ENCODE results near the gene ORMDL3. TPM values are rescaled to one million over a fixed set of nuclear protein-coding genes. Genes with fewer than 3 reads are reported as not detected.

Gene ORMDL3
- total RNA-seq, 1 experiment from 2014 or later, result 1,738 TPM

GRCh38 chr17:39953471-39953888 is 26.1 kb upstream of the ORMDL3 start:
- no peaks in the 10 kb centered on the region for H3K9me3 Mint-ChIP-seq (ENCODE audit: low read depth, unreplicated experiment)
- H3K4me3 Mint-ChIP-seq (ENCODE audit: low read depth, unreplicated experiment), result peak overlapping the region; percentile 58
- TF ChIP-seq CTCF (IDR thresholded peaks at IDR 0.05; ENCODE audit: unreplicated experiment), result no peak
- H3K4me1 Mint-ChIP-seq (ENCODE audit: low read depth, unreplicated experiment), result peaks cover 38% of the 10 kb centered on the region
- peaks cover 21% of the 10 kb centered on the region for H3K27me3 Mint-ChIP-seq (ENCODE audit: unreplicated experiment)
- peak overlapping the region; percentile 18 for H3K27ac Mint-ChIP-seq (ENCODE audit: unreplicated experiment)
- TSS peak; percentile 87 for BruUV-seq (replicated peaks)
- intact Hi-C loops (cut with micrococcal nuclease; ENCODE audit: unreplicated experiment), result loop anchor here (1.0 kb wide), 5 partner anchors 27 to 266 kb away; partner anchors contain the start of genes MIEN1 and PSMD3
- no peak for DNase-seq
- H3K36me3 Mint-ChIP-seq (ENCODE audit: insufficient read depth, unreplicated experiment), result peaks cover 30% of the 10 kb centered on the region
- CTCF ChIA-PET, result interaction anchor here (0.6 to 109.6 kb wide), 38 partner anchors 5 to 723 kb away, joined by 3 to 8195 read pairs (median 15); partner anchors contain the start of genes CSF3, ERBB2, GRB7 and GSDMA

GRCh38 chr17:39952680-39953470 is 25.5 kb upstream of the ORMDL3 start:
- peaks cover 15% of the 10 kb centered on the region for H3K27me3 Mint-ChIP-seq (ENCODE audit: unreplicated experiment)
- no peaks in the 10 kb centered on the region for H3K9me3 Mint-ChIP-seq (ENCODE audit: low read depth, unreplicated experiment)
- no peak for TF ChIP-seq CTCF (IDR thresholded peaks at IDR 0.05; ENCODE audit: unreplicated experiment)
- H3K36me3 Mint-ChIP-seq (ENCODE audit: insufficient read depth, unreplicated experiment), result peaks cover 30% of the 10 kb centered on the region
- intact Hi-C loops (cut with micrococcal nuclease; ENCODE audit: unreplicated experiment), result loop anchor here (1.0 kb wide), 6 partner anchors 27 to 266 kb away; partner anchors contain the start of genes MIEN1 and PSMD3
- DNase-seq, result peak; percentile 100
- peak overlapping the region; percentile 18 for H3K27ac Mint-ChIP-seq (ENCODE audit: unreplicated experiment)
- CTCF ChIA-PET, result interaction anchor here (0.5 to 109.6 kb wide), 47 partner anchors 6 to 1294 kb away, joined by 3 to 8195 read pairs (median 8); partner anchors contain the start of genes CSF3, ERBB2, GRB7 and GSDMA
- H3K4me1 Mint-ChIP-seq (ENCODE audit: low read depth, unreplicated experiment), result peaks cover 42% of the 10 kb centered on the region
- BruUV-seq (replicated peaks), result no TSS peak
- H3K4me3 Mint-ChIP-seq (ENCODE audit: low read depth, unreplicated experiment), result peak overlapping the region; percentile 58

- Mint-ChIP-seq H3K4me3 (ENCODE audit: low read depth, unreplicated experiment) (peak overlapping the region; percentile 58), H3K27me3 (ENCODE audit: unreplicated experiment) (peaks cover 10% of the 10 kb centered on the region), H3K4me1 (ENCODE audit: low read depth, unreplicated experiment) (peaks cover 49% of the 10 kb centered on the region), H3K9me3 (ENCODE audit: low read depth, unreplicated experiment) (no peaks in the 10 kb centered on the region), H3K36me3 (ENCODE audit: insufficient read depth, unreplicated experiment) (peaks cover 30% of the 10 kb centered on the region), H3K27ac (ENCODE audit: unreplicated experiment) (peak overlapping the region; percentile 13)
- no peak for DNase-seq
- BruUV-seq (replicated peaks), result TSS peak; percentile 73
- intact Hi-C loops (cut with micrococcal nuclease; ENCODE audit: unreplicated experiment), result loop anchor here (1.0 kb wide), 1 partner anchor 198 kb away; no protein-coding TSS in a partner anchor
- no peak for TF ChIP-seq CTCF (IDR thresholded peaks at IDR 0.05; ENCODE audit: unreplicated experiment)
- CTCF ChIA-PET, result interaction anchor here (0.6 to 109.6 kb wide), 40 partner anchors 6 to 1295 kb away, joined by 3 to 8195 read pairs (median 6); partner anchors contain the start of genes CSF3, ERBB2, GRB7 and GSDMA
Observed at GRCh38 chr17:39951924-39952679, 24.7 kb upstream of the ORMDL3 start.

GRCh38 chr17:39950871-39951348 is 23.5 kb upstream of the ORMDL3 start:
- Mint-ChIP-seq H3K27me3 (ENCODE audit: unreplicated experiment) (peaks cover 22% of the 10 kb centered on the region), H3K4me1 (ENCODE audit: low read depth, unreplicated experiment) (peaks cover 49% of the 10 kb centered on the region), H3K9me3 (ENCODE audit: low read depth, unreplicated experiment) (no peaks in the 10 kb centered on the region), H3K36me3 (ENCODE audit: insufficient read depth, unreplicated experiment) (peaks cover 30% of the 10 kb centered on the region), H3K4me3 (ENCODE audit: low read depth, unreplicated experiment) (no peak overlapping the region), H3K27ac (ENCODE audit: unreplicated experiment) (no peak overlapping the region)
- no TSS peak for BruUV-seq (replicated peaks)
- CTCF ChIA-PET, result interaction anchor here (0.6 to 109.6 kb wide), 31 partner anchors 17 to 1142 kb away, joined by 3 to 8195 read pairs (median 5); partner anchors contain the start of genes CSF3, ERBB2, GRB7 and GSDMA
- no peak for TF ChIP-seq CTCF (IDR thresholded peaks at IDR 0.05; ENCODE audit: unreplicated experiment)
- intact Hi-C loops (cut with micrococcal nuclease; ENCODE audit: unreplicated experiment), result no loop called here
- DNase-seq, result peak; percentile 84

Data from Calu3 (cell line).